Natural killer cell (primary cell): ENCODE results near the gene COL5A1. TPM values are rescaled to one million over a fixed set of nuclear protein-coding genes. Genes with fewer than 3 reads are reported as not detected.

ENCODE experiments used
- ATAC-seq, 3 donors: fragments of 150-1000 bp in 2 of 3; fragments of 200-7000 bp in 1 of 3; cut with Tn5 transposase; 1 replicate in 1 of 3; 2 replicates in 2 of 3; pipeline ENCODE4 v1.10.0; 2021; ENCODE audit warnings: mild to moderate bottlenecking in 2 of 3, moderate library complexity in 2 of 3
- DNase-seq, 2 donors: peaks; one replicate each; pipeline versions ENCODE4 v3.0.0 to v3.0.0-alpha.2; 2013 to 2021; ENCODE audit warnings: mixed read lengths in 1 of 2
- H3K27ac ChIP-seq: one replicate; pipeline ENCODE4 v1.5.1; 2013; ENCODE audit warnings: mild to moderate bottlenecking, low read length
- H3K27me3 ChIP-seq: one replicate; pipeline ENCODE4 v1.6.1; 2013; ENCODE audit warnings: low read length; ENCODE audit not compliant: control insufficient read depth, insufficient read depth
- H3K36me3 ChIP-seq: one replicate; pipeline ENCODE4 v1.6.1; 2013; ENCODE audit warnings: low read length; ENCODE audit not compliant: control insufficient read depth, insufficient read depth
- H3K4me1 ChIP-seq: one replicate; pipeline ENCODE4 v1.6.1; 2013; ENCODE audit warnings: low read length; ENCODE audit not compliant: control insufficient read depth, insufficient read depth
- H3K4me3 ChIP-seq: one replicate; pipeline ENCODE4 v1.5.1; 2013; ENCODE audit warnings: low read length
- H3K9me3 ChIP-seq: one replicate; pipeline ENCODE4 v1.6.1; 2013; ENCODE audit warnings: low read length; ENCODE audit not compliant: control insufficient read depth, insufficient read depth
- H3K27ac Mint-ChIP-seq, 2 donors: one replicate each; pipeline ENCODE4 v1.8.0; 2022; ENCODE audit warnings: mild to moderate bottlenecking in 2 of 2, mixed read lengths in 2 of 2, moderate library complexity in 1 of 2
- H3K27me3 Mint-ChIP-seq, 2 donors: one replicate each; pipeline ENCODE4 v1.8.0; 2022; ENCODE audit warnings: low read depth in 2 of 2, mixed read lengths in 2 of 2
- H3K36me3 Mint-ChIP-seq: one replicate; pipeline ENCODE4 v1.8.0; 2022; ENCODE audit warnings: mixed read lengths
- H3K4me1 Mint-ChIP-seq, 2 donors: one replicate each; pipeline ENCODE4 v1.8.0; 2022; ENCODE audit warnings: mixed read lengths in 2 of 2
- H3K4me3 Mint-ChIP-seq: one replicate; pipeline ENCODE4 v1.8.0; 2022; ENCODE audit warnings: mild to moderate bottlenecking, moderate library complexity, mixed read lengths
- H3K9me3 Mint-ChIP-seq, 2 donors: one replicate each; pipeline ENCODE4 v1.8.0; 2022; ENCODE audit warnings: mixed read lengths in 2 of 2
- WGBS: methylation state at CpG from one replicate; pipeline ENCODE4 v1.1.7; 2013; ENCODE audit warnings: missing lambda C conversion rate; ENCODE audit not compliant: insufficient coverage; 5-methylcytosine and 5-hydroxymethylcytosine counted together
- intact Hi-C: fragments of 100-400 bp; cut with micrococcal nuclease; formaldehyde crosslinking; loops from one replicate; pipeline ENCODE4 v1.14.2; 2022
- total RNA-seq, 4 donors: library from RNA; stranded (reverse); fragments of 120-200 nt in 1 of 4; gene quantifications; one replicate each; pipeline versions ENCODE4 v1.2.3 to v1.2.4, GENCODE V29; 2013 to 2022
- TF ChIP-seq, protein P1 (sequence below): fragments of 200-600 bp; IDR thresholded peaks from one replicate; pipeline ENCODE4 v1.8.0; 2022; ENCODE audit warnings: antibody characterized with exemption

The COL5A1 gene
- total RNA-seq, 3 donors from 2014 or later (not counting 1 experiment from before 2014, with no cell fraction given) = 0.11 to 0.28 (median 0.23) TPM

DNA sequence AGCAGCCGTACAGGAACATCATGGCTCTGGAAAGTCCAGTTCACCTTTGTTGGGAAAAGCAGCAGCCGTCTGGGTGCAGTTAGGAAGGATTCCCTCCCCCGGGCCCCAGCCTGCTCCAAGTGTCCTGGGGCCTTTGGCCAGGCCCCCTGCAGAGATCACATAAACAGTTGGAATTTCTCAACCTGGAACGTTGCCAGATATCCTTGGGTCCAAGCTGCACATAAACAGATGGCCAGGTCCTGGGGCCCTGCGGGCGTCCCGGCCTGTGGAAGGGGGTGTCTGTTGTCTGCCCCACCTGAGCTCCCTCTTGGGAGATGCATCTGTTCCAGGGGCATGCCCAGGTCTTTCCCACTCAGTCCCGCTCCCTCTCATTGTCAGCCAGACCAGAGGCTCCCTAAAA, 92.7 kb downstream of the COL5A1 start:
- H3K27me3 Mint-ChIP-seq = peaks cover 2 to 3% of the 10 kb centered on the region in 2 donors
- Histone ChIP-seq H3K36me3 (no peaks in the 10 kb centered on the region), H3K27me3 (no peaks in the 10 kb centered on the region), H3K4me3 (no peak overlapping the region), H3K27ac (no peak overlapping the region), H3K9me3 (no peaks in the 10 kb centered on the region), H3K4me1 (no peaks in the 10 kb centered on the region)
- ATAC-seq (no peak), DNase-seq (no peak)
- H3K36me3 Mint-ChIP-seq = no peaks in the 10 kb centered on the region
- H3K9me3 Mint-ChIP-seq = peaks cover 0 to 1% of the 10 kb centered on the region in 2 donors
- H3K4me1 Mint-ChIP-seq = no peaks in the 10 kb centered on the region
- WGBS = 83% methylated on average over 8 of the region's 8 CpGs
- no peak overlapping the region for H3K4me3 Mint-ChIP-seq
- intact Hi-C loops = no loop called here
- H3K27ac Mint-ChIP-seq = no peak overlapping the region
- TF ChIP-seq, protein P1, sequence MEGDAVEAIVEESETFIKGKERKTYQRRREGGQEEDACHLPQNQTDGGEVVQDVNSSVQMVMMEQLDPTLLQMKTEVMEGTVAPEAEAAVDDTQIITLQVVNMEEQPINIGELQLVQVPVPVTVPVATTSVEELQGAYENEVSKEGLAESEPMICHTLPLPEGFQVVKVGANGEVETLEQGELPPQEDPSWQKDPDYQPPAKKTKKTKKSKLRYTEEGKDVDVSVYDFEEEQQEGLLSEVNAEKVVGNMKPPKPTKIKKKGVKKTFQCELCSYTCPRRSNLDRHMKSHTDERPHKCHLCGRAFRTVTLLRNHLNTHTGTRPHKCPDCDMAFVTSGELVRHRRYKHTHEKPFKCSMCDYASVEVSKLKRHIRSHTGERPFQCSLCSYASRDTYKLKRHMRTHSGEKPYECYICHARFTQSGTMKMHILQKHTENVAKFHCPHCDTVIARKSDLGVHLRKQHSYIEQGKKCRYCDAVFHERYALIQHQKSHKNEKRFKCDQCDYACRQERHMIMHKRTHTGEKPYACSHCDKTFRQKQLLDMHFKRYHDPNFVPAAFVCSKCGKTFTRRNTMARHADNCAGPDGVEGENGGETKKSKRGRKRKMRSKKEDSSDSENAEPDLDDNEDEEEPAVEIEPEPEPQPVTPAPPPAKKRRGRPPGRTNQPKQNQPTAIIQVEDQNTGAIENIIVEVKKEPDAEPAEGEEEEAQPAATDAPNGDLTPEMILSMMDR = no peak

DNA sequence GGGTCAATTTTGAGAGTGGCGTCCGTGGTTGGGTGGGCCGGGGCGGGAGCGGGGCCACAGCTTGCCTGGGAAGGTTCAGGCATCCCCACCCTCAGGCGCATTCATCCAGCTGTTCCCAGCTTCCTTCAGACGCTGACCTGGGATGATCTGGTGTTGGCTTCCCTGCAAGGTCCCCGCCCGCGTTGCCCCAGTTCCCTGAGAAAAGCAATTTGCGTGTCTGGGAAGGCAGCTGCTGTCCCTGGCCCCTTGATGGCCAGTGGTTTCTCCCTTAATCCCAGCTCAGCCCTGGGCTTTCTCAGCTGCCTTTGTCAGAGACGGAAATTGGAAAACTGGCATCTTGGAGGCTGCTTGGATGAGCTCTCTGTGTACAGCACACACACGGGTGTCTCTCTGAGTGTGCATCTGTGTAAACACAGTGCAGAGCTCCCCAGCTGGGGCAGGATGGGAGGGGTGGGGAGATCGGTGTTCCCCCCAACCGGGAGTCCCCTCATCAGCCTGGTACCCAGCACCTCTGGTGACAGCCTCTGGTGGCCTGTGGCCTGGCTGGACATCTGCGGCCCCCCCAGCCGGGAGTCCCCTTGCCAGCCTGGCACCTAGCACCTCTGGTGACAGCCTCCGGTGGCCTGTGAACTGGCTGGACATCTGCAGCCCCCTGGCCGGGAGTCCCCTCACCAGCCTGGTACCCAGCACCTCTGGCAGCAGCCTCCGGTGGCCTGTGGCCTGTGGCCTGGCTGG, 94.0 kb downstream of the COL5A1 start:
- intact Hi-C loops = loop anchor here (5.0 kb wide), 1 partner anchor 563 kb away; no protein-coding TSS in a partner anchor
- Mint-ChIP-seq H3K36me3 (no peaks in the 10 kb centered on the region), H3K27ac (no peak overlapping the region), H3K27me3 (peaks cover 4 to 7% of the 10 kb centered on the region in 2 donors), H3K9me3 (no peaks in the 10 kb centered on the region), H3K4me3 (no peak overlapping the region), H3K4me1 (no peaks in the 10 kb centered on the region)
- Histone ChIP-seq H3K4me1 (no peaks in the 10 kb centered on the region), H3K27me3 (no peaks in the 10 kb centered on the region), H3K9me3 (no peaks in the 10 kb centered on the region), H3K27ac (no peak overlapping the region), H3K36me3 (no peaks in the 10 kb centered on the region), H3K4me3 (no peak overlapping the region)
- ATAC-seq (no peak), DNase-seq (no peak)
- TF ChIP-seq, protein P1 = no peak
- WGBS = 87% methylated on average over 20 of the region's 20 CpGs

DNA sequence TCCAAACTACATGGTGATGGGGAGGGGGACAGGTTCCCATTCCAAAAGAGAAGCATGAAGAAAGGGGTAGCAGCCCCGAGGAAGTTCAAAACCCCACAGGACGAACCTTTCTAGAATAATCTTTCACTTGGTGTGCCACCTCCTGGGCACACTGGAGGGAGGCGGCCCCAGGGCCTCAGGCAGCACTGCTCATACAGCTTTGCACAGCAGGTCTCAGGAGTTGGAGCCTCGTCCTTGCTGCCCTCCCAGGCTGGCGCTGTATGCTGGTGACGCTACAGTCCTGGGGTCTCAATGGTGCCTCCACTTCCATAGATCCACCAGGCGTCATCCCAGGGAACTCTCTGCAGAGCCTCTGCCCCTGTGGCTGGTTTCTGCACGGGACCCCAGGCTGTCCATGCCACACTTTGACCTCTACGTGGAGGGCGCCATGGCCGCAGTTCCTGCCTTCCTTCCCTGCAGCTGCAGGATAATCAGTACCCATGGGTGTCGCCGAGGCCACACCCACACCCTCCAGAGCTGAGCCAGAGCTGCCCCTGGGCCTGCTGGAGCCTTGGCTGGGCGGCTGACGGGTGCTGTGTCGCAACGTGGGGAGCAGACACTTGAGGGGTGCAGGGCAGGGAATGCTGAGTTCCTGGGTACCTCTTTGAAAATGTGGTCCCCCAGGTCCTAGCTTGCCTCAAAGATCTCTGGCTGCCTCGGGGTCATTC, 95.3 kb downstream of the COL5A1 start:
- Mint-ChIP-seq H3K27me3 (peaks cover 4 to 7% of the 10 kb centered on the region in 2 donors), H3K4me1 (no peaks in the 10 kb centered on the region), H3K36me3 (no peaks in the 10 kb centered on the region), H3K27ac (no peak overlapping the region), H3K4me3 (no peak overlapping the region), H3K9me3 (no peaks in the 10 kb centered on the region)
- Histone ChIP-seq H3K27ac (no peak overlapping the region), H3K36me3 (no peaks in the 10 kb centered on the region), H3K9me3 (no peaks in the 10 kb centered on the region), H3K4me3 (no peak overlapping the region), H3K4me1 (no peaks in the 10 kb centered on the region), H3K27me3 (no peaks in the 10 kb centered on the region)
- TF ChIP-seq, protein P1 = no peak
- 86% methylated on average over 18 of the region's 18 CpGs for whole genome bisulfite sequencing
- ATAC-seq = no peak
- intact Hi-C loops = loop anchor here (5.0 kb wide), 1 partner anchor 565 kb away; no protein-coding TSS in a partner anchor
- no peak for DNase-seq
